ENCODE data around the gene HERC6.

The HERC6 gene

DNA sequence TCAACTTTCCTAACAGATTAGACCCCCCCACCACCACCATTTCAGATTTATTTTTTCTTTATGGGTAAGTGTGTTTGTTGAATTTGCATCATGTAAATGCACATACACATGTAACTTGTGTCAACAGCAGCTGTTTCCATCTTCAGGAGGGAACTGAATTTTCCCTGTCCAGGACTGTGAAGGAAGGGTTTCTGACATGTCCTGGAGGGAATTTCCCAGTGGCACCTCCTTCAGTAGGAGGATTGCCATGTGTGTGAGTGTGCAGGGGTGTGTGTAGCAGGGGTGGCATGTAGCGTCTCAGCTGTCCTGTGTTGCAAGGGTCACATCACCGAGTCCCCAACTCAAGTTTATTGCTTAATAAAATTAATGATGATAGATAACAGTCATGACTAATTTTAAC lies 19.7 kb downstream of the HERC6 start:
- Histone ChIP-seq H3K4me2 (ENCODE audit: low read depth, low read length, poor library complexity, severe bottlenecking) (no peak overlapping the region), H3K4me1 (ENCODE audit: insufficient read depth, low read length, poor library complexity, severe bottlenecking) (no peaks in the 10 kb centered on the region), H3K4me3 (ENCODE audit: low read length, poor library complexity, severe bottlenecking) (no peak overlapping the region), H3F3A (ENCODE audit: low read depth) (no peaks in the 10 kb centered on the region), H2AFZ (ENCODE audit: low read length) (no peak overlapping the region), H3K9me3 (ENCODE audit: insufficient read depth, low read depth, low read length) (no peaks in the 10 kb centered on the region), H3K27me3 (ENCODE audit: insufficient read depth, low read length, poor library complexity, severe bottlenecking) (no peaks in the 10 kb centered on the region), H4K20me1 (ENCODE audit: insufficient read depth, low read length, poor library complexity, severe bottlenecking) (no peaks in the 10 kb centered on the region), H3K9me2 (replicated peaks; ENCODE audit: low read depth, low read length) (no peaks in the 10 kb centered on the region), H3K9ac (ENCODE audit: low read depth, low read length, poor library complexity, severe bottlenecking) (no peak overlapping the region), H3K79me2 (ENCODE audit: insufficient read depth, low read length) (no peaks in the 10 kb centered on the region), H3K36me3 (ENCODE audit: insufficient read depth, low read length) (no peaks in the 10 kb centered on the region)
- TF ChIP-seq, protein P1, sequence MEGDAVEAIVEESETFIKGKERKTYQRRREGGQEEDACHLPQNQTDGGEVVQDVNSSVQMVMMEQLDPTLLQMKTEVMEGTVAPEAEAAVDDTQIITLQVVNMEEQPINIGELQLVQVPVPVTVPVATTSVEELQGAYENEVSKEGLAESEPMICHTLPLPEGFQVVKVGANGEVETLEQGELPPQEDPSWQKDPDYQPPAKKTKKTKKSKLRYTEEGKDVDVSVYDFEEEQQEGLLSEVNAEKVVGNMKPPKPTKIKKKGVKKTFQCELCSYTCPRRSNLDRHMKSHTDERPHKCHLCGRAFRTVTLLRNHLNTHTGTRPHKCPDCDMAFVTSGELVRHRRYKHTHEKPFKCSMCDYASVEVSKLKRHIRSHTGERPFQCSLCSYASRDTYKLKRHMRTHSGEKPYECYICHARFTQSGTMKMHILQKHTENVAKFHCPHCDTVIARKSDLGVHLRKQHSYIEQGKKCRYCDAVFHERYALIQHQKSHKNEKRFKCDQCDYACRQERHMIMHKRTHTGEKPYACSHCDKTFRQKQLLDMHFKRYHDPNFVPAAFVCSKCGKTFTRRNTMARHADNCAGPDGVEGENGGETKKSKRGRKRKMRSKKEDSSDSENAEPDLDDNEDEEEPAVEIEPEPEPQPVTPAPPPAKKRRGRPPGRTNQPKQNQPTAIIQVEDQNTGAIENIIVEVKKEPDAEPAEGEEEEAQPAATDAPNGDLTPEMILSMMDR (conservative IDR thresholded peaks at IDR 0.05; ENCODE audit: low read length) = no peak
- TF ChIP-seq EZH2phosphoT487 (IDR thresholded peaks at IDR 0.05; ENCODE audit: borderline replicate concordance) = no peak

DNA sequence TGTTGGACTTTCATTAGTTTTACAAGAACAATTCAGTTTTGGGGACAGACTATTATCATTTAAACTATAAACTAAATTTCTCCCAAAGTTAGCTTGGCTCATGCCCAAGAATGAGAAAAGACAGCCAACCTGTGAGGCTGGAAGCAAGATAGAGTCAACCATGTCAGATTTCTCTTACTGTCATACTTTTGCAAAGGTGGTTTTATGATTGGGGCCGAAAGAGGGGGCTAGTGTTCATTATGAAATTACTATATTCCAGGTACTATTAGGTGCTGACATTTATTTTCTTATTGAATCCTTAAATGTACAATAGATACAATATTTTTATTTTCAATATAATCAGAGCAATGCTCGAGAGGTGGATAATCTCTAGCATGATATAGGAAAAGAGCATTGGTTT lies 30.6 kb downstream of the HERC6 start:
- H3K79me2 ChIP-seq (ENCODE audit: insufficient read depth, low read length) = no peaks in the 10 kb centered on the region
- no peaks in the 10 kb centered on the region for H3K9me2 ChIP-seq (replicated peaks; ENCODE audit: low read depth, low read length)
- no peaks in the 10 kb centered on the region for H4K20me1 ChIP-seq (ENCODE audit: insufficient read depth, low read length, poor library complexity, severe bottlenecking)
- H3K4me1 ChIP-seq (ENCODE audit: insufficient read depth, low read length, poor library complexity, severe bottlenecking) = no peaks in the 10 kb centered on the region
- H3K9ac ChIP-seq (ENCODE audit: low read depth, low read length, poor library complexity, severe bottlenecking) = no peak overlapping the region
- H3K9me3 ChIP-seq (ENCODE audit: insufficient read depth, low read depth, low read length) = no peaks in the 10 kb centered on the region
- no peak overlapping the region for H2AFZ ChIP-seq (ENCODE audit: low read length)
- H3K4me2 ChIP-seq (ENCODE audit: low read depth, low read length, poor library complexity, severe bottlenecking) = no peak overlapping the region
- no peaks in the 10 kb centered on the region for H3K27me3 ChIP-seq (ENCODE audit: insufficient read depth, low read length, poor library complexity, severe bottlenecking)
- H3K4me3 ChIP-seq (ENCODE audit: low read length, poor library complexity, severe bottlenecking) = no peak overlapping the region
- H3K36me3 ChIP-seq (ENCODE audit: insufficient read depth, low read length) = no peaks in the 10 kb centered on the region
- H3F3A ChIP-seq (ENCODE audit: low read depth) = no peaks in the 10 kb centered on the region
- TF ChIP-seq, protein P1 (conservative IDR thresholded peaks at IDR 0.05; ENCODE audit: low read length) = no peak
- TF ChIP-seq EZH2phosphoT487 (IDR thresholded peaks at IDR 0.05; ENCODE audit: borderline replicate concordance) = no peak

DNA sequence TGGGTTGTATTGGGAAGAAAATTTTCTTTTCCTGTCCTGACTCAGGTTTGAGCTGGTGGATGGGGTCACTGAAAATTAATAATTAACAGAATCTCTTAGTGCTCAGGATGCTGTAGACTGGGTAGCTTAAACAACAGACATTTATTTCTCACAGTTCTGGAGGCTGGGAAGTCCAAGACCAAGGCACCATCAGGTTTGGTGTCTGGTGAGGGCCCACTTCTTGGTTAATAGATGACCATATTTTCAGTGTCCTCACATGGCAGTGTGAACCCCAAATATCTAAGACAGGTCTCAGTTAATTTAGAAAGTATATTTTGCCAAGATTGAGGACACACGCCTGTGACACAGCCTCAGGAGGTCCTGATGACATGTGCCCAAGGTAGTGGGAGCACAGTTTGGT lies 31.1 kb downstream of the HERC6 start:
- no peaks in the 10 kb centered on the region for H3K36me3 ChIP-seq (ENCODE audit: insufficient read depth, low read length)
- H3K9me2 ChIP-seq (replicated peaks; ENCODE audit: low read depth, low read length) = no peaks in the 10 kb centered on the region
- H3F3A ChIP-seq (ENCODE audit: low read depth) = no peaks in the 10 kb centered on the region
- H3K79me2 ChIP-seq (ENCODE audit: insufficient read depth, low read length) = no peaks in the 10 kb centered on the region
- no peaks in the 10 kb centered on the region for H3K9me3 ChIP-seq (ENCODE audit: insufficient read depth, low read depth, low read length)
- TF ChIP-seq EZH2phosphoT487 (IDR thresholded peaks at IDR 0.05; ENCODE audit: borderline replicate concordance) = no peak
- TF ChIP-seq, protein P1 (conservative IDR thresholded peaks at IDR 0.05; ENCODE audit: low read length) = no peak
- H2AFZ ChIP-seq (ENCODE audit: low read length) = no peak overlapping the region
- no peaks in the 10 kb centered on the region for H3K4me1 ChIP-seq (ENCODE audit: insufficient read depth, low read length, poor library complexity, severe bottlenecking)
- no peaks in the 10 kb centered on the region for H4K20me1 ChIP-seq (ENCODE audit: insufficient read depth, low read length, poor library complexity, severe bottlenecking)
- H3K27me3 ChIP-seq (ENCODE audit: insufficient read depth, low read length, poor library complexity, severe bottlenecking) = no peaks in the 10 kb centered on the region
- H3K9ac ChIP-seq (ENCODE audit: low read depth, low read length, poor library complexity, severe bottlenecking) = no peak overlapping the region
- no peak overlapping the region for H3K4me3 ChIP-seq (ENCODE audit: low read length, poor library complexity, severe bottlenecking)
- no peak overlapping the region for H3K4me2 ChIP-seq (ENCODE audit: low read depth, low read length, poor library complexity, severe bottlenecking)
